ENCODE results near the gene COX4I2.
A peak's percentile ranks its signal among the peaks of the same experiment; 100 is the strongest.

Gene COX4I2

DNA sequence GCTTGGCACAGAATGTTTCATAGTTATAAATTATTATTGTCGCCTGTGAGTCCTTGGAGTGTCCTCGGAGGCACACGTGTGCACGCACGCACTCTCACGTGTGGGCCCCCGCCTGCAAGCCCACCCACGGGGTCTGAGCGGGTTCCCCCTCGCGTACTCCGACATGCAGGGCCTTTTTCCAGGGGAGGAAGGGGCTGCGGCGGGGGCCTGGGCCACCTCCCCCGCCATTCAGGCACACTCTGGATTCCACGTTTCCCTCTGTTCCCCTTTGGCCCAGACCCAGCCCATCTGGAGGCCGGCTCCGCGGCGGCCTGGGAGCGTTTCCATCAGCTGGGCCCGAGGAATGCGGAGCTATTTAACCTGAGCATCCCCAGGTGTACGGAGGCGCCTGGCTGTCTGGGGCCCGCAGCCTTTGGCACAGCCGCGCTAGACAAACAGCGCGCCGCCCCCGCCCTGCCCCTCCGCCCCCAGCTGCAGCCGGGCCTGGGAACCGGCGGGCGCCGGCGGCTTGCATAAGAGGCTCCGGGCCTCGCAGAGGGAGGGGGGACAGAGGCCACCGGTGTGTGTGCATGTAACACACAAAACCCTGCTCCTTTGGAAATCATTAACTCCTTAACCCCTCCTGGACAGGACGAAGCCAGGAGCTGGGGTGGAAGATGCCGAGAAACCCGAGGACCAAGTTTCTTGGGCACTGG lies 29.3 kb upstream of the COX4I2 start (continued):
- TF ChIP-seq, protein P1, sequence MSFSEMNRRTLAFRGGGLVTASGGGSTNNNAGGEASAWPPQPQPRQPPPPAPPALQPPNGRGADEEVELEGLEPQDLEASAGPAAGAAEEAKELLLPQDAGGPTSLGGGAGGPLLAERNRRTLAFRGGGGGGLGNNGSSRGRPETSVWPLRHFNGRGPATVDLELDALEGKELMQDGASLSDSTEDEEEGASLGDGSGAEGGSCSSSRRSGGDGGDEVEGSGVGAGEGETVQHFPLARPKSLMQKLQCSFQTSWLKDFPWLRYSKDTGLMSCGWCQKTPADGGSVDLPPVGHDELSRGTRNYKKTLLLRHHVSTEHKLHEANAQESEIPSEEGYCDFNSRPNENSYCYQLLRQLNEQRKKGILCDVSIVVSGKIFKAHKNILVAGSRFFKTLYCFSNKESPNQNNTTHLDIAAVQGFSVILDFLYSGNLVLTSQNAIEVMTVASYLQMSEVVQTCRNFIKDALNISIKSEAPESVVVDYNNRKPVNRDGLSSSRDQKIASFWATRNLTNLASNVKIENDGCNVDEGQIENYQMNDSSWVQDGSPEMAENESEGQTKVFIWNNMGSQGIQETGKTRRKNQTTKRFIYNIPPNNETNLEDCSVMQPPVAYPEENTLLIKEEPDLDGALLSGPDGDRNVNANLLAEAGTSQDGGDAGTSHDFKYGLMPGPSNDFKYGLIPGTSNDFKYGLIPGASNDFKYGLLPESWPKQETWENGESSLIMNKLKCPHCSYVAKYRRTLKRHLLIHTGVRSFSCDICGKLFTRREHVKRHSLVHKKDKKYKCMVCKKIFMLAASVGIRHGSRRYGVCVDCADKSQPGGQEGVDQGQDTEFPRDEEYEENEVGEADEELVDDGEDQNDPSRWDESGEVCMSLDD (tag by site-specific recombination; IDR thresholded peaks at IDR 0.05), result no peak
- 0 out of 2 replicates have a peak, but pooled peaks have one; percentile 25 for TF ChIP-seq ZXDB (tag by site-specific recombination; IDR thresholded peaks at IDR 0.05)
- TF ChIP-seq, protein P2, sequence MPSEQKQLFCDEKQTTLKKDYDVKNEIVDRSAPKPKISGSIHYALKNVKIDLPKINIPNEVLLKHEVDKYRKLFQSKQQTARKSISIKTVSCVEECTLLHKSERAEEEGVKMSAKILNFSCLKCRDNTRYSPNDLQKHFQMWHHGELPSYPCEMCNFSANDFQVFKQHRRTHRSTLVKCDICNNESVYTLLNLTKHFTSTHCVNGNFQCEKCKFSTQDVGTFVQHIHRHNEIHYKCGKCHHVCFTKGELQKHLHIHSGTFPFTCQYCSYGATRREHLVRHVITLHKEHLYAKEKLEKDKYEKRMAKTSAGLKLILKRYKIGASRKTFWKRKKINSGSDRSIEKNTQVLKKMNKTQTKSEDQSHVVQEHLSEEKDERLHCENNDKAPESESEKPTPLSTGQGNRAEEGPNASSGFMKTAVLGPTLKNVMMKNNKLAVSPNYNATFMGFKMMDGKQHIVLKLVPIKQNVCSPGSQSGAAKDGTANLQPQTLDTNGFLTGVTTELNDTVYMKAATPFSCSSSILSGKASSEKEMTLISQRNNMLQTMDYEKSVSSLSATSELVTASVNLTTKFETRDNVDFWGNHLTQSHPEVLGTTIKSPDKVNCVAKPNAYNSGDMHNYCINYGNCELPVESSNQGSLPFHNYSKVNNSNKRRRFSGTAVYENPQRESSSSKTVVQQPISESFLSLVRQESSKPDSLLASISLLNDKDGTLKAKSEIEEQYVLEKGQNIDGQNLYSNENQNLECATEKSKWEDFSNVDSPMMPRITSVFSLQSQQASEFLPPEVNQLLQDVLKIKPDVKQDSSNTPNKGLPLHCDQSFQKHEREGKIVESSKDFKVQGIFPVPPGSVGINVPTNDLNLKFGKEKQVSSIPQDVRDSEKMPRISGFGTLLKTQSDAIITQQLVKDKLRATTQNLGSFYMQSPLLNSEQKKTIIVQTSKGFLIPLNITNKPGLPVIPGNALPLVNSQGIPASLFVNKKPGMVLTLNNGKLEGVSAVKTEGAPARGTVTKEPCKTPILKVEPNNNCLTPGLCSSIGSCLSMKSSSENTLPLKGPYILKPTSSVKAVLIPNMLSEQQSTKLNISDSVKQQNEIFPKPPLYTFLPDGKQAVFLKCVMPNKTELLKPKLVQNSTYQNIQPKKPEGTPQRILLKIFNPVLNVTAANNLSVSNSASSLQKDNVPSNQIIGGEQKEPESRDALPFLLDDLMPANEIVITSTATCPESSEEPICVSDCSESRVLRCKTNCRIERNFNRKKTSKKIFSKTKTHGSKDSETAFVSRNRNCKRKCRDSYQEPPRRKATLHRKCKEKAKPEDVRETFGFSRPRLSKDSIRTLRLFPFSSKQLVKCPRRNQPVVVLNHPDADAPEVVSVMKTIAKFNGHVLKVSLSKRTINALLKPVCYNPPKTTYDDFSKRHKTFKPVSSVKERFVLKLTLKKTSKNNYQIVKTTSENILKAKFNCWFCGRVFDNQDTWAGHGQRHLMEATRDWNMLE (tag by site-specific recombination; conservative IDR thresholded peaks at IDR 0.05; ENCODE audit: low read depth), result no peak
- TF ChIP-seq ZSCAN23 (tag by site-specific recombination; IDR thresholded peaks at IDR 0.05), result no peak
- no peak for TF ChIP-seq ZNF114 (tag by site-specific recombination; IDR thresholded peaks at IDR 0.05)
- TF ChIP-seq, protein P3, sequence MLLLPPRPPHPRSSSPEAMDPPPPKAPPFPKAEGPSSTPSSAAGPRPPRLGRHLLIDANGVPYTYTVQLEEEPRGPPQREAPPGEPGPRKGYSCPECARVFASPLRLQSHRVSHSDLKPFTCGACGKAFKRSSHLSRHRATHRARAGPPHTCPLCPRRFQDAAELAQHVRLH (tag by site-specific recombination; IDR thresholded peaks at IDR 0.05), result no peak
- TF ChIP-seq ZNF776 (tag by site-specific recombination; IDR thresholded peaks at IDR 0.05; ENCODE audit: borderline replicate concordance), result no peak
- TF ChIP-seq ZNF610 (tag by site-specific recombination; IDR thresholded peaks at IDR 0.05; ENCODE audit: borderline replicate concordance), result no peak
- no peak for TF ChIP-seq ZNF19 (tag by site-specific recombination; IDR thresholded peaks at IDR 0.05; ENCODE audit: low read depth)
- no peak for TF ChIP-seq ZNF530 (tag by site-specific recombination; IDR thresholded peaks at IDR 0.05; ENCODE audit: low read depth)
- TF ChIP-seq ZNF341 (tag by site-specific recombination; IDR thresholded peaks at IDR 0.05; ENCODE audit: low read depth), result peak; percentile 96
- TF ChIP-seq, protein P4, sequence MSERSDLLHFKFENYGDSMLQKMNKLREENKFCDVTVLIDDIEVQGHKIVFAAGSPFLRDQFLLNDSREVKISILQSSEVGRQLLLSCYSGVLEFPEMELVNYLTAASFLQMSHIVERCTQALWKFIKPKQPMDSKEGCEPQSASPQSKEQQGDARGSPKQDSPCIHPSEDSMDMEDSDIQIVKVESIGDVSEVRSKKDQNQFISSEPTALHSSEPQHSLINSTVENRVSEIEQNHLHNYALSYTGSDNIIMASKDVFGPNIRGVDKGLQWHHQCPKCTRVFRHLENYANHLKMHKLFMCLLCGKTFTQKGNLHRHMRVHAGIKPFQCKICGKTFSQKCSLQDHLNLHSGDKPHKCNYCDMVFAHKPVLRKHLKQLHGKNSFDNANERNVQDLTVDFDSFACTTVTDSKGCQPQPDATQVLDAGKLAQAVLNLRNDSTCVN (tag by site-specific recombination; optimal IDR thresholded peaks at IDR 0.05), result peak; percentile 53
- no peak for TF ChIP-seq SALL2 (tag by site-specific recombination; IDR thresholded peaks at IDR 0.05; ENCODE audit: borderline replicate concordance)
- TF ChIP-seq GLI4 (tag by site-specific recombination; IDR thresholded peaks at IDR 0.05), result no peak
- no peak for TF ChIP-seq ZNF169 (tag by site-specific recombination; IDR thresholded peaks at IDR 0.05)
- TF ChIP-seq, protein P5, sequence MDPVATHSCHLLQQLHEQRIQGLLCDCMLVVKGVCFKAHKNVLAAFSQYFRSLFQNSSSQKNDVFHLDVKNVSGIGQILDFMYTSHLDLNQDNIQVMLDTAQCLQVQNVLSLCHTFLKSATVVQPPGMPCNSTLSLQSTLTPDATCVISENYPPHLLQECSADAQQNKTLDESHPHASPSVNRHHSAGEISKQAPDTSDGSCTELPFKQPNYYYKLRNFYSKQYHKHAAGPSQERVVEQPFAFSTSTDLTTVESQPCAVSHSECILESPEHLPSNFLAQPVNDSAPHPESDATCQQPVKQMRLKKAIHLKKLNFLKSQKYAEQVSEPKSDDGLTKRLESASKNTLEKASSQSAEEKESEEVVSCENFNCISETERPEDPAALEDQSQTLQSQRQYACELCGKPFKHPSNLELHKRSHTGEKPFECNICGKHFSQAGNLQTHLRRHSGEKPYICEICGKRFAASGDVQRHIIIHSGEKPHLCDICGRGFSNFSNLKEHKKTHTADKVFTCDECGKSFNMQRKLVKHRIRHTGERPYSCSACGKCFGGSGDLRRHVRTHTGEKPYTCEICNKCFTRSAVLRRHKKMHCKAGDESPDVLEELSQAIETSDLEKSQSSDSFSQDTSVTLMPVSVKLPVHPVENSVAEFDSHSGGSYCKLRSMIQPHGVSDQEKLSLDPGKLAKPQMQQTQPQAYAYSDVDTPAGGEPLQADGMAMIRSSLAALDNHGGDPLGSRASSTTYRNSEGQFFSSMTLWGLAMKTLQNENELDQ (tag by site-specific recombination; IDR thresholded peaks at IDR 0.05; ENCODE audit: low read depth), result no peak
- no peak for TF ChIP-seq ZNF560 (tag by site-specific recombination; IDR thresholded peaks at IDR 0.05; ENCODE audit: borderline replicate concordance)
- TF ChIP-seq, protein P6, sequence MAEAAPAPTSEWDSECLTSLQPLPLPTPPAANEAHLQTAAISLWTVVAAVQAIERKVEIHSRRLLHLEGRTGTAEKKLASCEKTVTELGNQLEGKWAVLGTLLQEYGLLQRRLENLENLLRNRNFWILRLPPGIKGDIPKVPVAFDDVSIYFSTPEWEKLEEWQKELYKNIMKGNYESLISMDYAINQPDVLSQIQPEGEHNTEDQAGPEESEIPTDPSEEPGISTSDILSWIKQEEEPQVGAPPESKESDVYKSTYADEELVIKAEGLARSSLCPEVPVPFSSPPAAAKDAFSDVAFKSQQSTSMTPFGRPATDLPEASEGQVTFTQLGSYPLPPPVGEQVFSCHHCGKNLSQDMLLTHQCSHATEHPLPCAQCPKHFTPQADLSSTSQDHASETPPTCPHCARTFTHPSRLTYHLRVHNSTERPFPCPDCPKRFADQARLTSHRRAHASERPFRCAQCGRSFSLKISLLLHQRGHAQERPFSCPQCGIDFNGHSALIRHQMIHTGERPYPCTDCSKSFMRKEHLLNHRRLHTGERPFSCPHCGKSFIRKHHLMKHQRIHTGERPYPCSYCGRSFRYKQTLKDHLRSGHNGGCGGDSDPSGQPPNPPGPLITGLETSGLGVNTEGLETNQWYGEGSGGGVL (tag by site-specific recombination; IDR thresholded peaks at IDR 0.05), result peak; percentile 42; the same call in 1 of the 2 replicates
- TF ChIP-seq, protein P7, sequence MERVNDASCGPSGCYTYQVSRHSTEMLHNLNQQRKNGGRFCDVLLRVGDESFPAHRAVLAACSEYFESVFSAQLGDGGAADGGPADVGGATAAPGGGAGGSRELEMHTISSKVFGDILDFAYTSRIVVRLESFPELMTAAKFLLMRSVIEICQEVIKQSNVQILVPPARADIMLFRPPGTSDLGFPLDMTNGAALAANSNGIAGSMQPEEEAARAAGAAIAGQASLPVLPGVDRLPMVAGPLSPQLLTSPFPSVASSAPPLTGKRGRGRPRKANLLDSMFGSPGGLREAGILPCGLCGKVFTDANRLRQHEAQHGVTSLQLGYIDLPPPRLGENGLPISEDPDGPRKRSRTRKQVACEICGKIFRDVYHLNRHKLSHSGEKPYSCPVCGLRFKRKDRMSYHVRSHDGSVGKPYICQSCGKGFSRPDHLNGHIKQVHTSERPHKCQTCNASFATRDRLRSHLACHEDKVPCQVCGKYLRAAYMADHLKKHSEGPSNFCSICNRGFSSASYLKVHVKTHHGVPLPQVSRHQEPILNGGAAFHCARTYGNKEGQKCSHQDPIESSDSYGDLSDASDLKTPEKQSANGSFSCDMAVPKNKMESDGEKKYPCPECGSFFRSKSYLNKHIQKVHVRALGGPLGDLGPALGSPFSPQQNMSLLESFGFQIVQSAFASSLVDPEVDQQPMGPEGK (tag by site-specific recombination; IDR thresholded peaks at IDR 0.05), result peak; percentile 58
- TF ChIP-seq ZSCAN30 (tag by site-specific recombination; IDR thresholded peaks at IDR 0.05), result peak; percentile 20; the same call in 1 of the 2 replicates
